Effector memory CD4-positive, alpha-beta T cell (primary cell): Measurements from ENCODE around the gene POC1B.

ENCODE experiments used
- DNase-seq, 3 donors: peaks; one replicate each; pipeline ENCODE4 v3.0.0-alpha.2; 2020
- H3K27ac ChIP-seq: 2 replicates; pipeline ENCODE4 v1.7.0; 2013; ENCODE audit warnings: mild to moderate bottlenecking, low read length, moderate library complexity; ENCODE audit not compliant: insufficient read depth, poor library complexity, severe bottlenecking
- H3K27me3 ChIP-seq: replicated peaks from 2 replicates; pipeline ENCODE4 v1.7.0; 2013; ENCODE audit warnings: mild to moderate bottlenecking, low read length; ENCODE audit not compliant: insufficient read depth, control insufficient read depth, poor library complexity, severe bottlenecking
- H3K36me3 ChIP-seq: 2 replicates; pipeline ENCODE4 v1.7.0; 2013; ENCODE audit warnings: mild to moderate bottlenecking, low read length, moderate library complexity; ENCODE audit not compliant: control insufficient read depth, insufficient read depth
- H3K4me1 ChIP-seq: 2 replicates; pipeline ENCODE4 v1.7.0; 2013; ENCODE audit warnings: low read length, mild to moderate bottlenecking; ENCODE audit not compliant: control insufficient read depth, insufficient read depth, poor library complexity, severe bottlenecking
- H3K4me3 ChIP-seq: 2 replicates; pipeline ENCODE4 v1.7.0; 2013; ENCODE audit warnings: low read length, low read depth, mild to moderate bottlenecking; ENCODE audit not compliant: insufficient read depth, poor library complexity, severe bottlenecking
- H3K9me3 ChIP-seq: 2 replicates; pipeline ENCODE4 v1.7.0; 2013; ENCODE audit warnings: mild to moderate bottlenecking, low read length, moderate library complexity; ENCODE audit not compliant: control insufficient read depth

Gene POC1B

GRCh38 chr12:89501793-89502192 lies 24.1 kb downstream of the POC1B start:
- H3K4me1 ChIP-seq: no peaks in the 10 kb centered on the region
- no peak overlapping the region for H3K27ac ChIP-seq
- H3K4me3 ChIP-seq: no peak overlapping the region
- no peak for DNase-seq
- no peaks in the 10 kb centered on the region for H3K9me3 ChIP-seq
- no peaks in the 10 kb centered on the region for H3K36me3 ChIP-seq
- H3K27me3 ChIP-seq: no peaks in the 10 kb centered on the region

GRCh38 chr12:89499857-89500256 lies 26.0 kb downstream of the POC1B start:
- no peaks in the 10 kb centered on the region for H3K27me3 ChIP-seq
- no peak for DNase-seq
- no peaks in the 10 kb centered on the region for H3K36me3 ChIP-seq
- no peaks in the 10 kb centered on the region for H3K4me1 ChIP-seq
- no peak overlapping the region for H3K4me3 ChIP-seq
- no peak overlapping the region for H3K27ac ChIP-seq
- no peaks in the 10 kb centered on the region for H3K9me3 ChIP-seq

DNA sequence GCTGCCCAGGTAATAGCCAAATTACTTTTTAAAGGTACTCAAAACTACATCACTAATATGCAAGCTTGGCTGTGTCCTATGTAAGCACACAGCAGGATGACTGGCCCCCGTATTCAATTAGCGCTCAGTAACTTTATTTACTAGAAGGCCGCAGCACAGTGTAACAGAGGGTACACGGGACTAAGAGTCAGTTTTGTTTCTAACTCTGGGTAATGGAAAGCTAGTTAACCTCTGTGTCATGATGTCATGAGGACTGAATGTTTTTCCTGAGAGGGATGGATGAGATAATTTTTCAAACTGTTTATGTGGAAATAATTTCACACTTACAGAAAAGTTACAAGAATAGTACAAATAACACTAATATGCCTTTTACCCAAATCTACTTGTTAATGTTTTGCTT lies 28.4 kb downstream of the POC1B start:
- DNase-seq: no peak
- Histone ChIP-seq H3K4me3 (no peak overlapping the region), H3K27me3 (no peaks in the 10 kb centered on the region), H3K36me3 (no peaks in the 10 kb centered on the region), H3K9me3 (no peaks in the 10 kb centered on the region), H3K4me1 (no peaks in the 10 kb centered on the region), H3K27ac (no peak overlapping the region)

DNA sequence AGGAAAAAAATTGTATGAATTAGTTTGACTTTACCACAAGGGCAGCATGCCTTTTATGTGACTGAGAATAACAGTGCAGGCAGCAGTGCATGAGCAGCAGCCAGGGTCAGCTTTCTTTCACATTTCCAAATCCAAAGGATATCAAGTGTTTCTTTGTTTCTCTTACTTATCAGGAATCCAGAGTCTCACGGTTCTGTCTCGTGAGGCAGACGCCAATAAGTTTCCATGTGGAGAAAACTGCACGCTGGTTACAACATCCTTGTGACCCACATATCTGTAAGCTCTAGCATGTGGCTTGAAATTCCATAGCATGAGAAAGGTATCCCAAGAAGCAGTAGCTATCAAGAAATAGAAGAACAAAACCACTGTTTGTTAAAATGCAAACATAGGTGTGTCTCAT lies 28.8 kb downstream of the POC1B start:
- Histone ChIP-seq H3K27ac (no peak overlapping the region), H3K9me3 (no peaks in the 10 kb centered on the region), H3K27me3 (no peaks in the 10 kb centered on the region), H3K4me3 (no peak overlapping the region), H3K4me1 (no peaks in the 10 kb centered on the region), H3K36me3 (no peaks in the 10 kb centered on the region)
- no peak for DNase-seq

- Histone ChIP-seq H3K36me3 (peaks cover 8% of the 10 kb centered on the region), H3K27ac (no peak overlapping the region), H3K27me3 (no peaks in the 10 kb centered on the region), H3K4me1 (no peaks in the 10 kb centered on the region), H3K4me3 (no peak overlapping the region), H3K9me3 (no peaks in the 10 kb centered on the region)
- no peak for DNase-seq
Observed at GRCh38 chr12:89494411-89495231, 31.2 kb downstream of the POC1B start.

GRCh38 chr12:89493670-89494302 lies 32.1 kb downstream of the POC1B start:
- H3K4me3 ChIP-seq: no peak overlapping the region
- no peaks in the 10 kb centered on the region for H3K4me1 ChIP-seq
- H3K36me3 ChIP-seq: peaks cover 17% of the 10 kb centered on the region
- DNase-seq: no peak
- no peaks in the 10 kb centered on the region for H3K27me3 ChIP-seq
- H3K27ac ChIP-seq: no peak overlapping the region
- H3K9me3 ChIP-seq: no peaks in the 10 kb centered on the region

DNA sequence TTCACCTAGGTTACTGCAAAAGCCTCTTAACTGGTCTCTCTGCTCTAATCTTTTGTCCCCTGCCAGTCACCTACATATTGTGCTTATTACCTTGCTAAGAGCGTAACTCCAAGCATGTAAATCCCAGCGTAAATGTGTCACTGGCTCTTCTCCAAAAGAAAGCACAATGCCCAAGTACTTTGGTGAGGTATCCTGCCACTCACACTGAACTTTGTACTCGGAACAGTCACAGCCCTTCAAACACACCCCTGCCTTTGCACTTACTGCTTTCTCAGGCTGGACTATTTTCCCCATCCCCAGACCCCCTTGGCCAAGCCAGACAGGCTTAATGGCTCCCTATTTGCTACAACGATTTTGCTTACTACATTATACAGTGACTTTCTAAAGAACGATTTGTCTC lies 33.0 kb downstream of the POC1B start:
- no peak overlapping the region for H3K27ac ChIP-seq
- H3K36me3 ChIP-seq: peaks cover 17% of the 10 kb centered on the region
- H3K4me3 ChIP-seq: no peak overlapping the region
- no peaks in the 10 kb centered on the region for H3K9me3 ChIP-seq
- no peaks in the 10 kb centered on the region for H3K4me1 ChIP-seq
- no peak for DNase-seq
- H3K27me3 ChIP-seq: no peaks in the 10 kb centered on the region

DNA sequence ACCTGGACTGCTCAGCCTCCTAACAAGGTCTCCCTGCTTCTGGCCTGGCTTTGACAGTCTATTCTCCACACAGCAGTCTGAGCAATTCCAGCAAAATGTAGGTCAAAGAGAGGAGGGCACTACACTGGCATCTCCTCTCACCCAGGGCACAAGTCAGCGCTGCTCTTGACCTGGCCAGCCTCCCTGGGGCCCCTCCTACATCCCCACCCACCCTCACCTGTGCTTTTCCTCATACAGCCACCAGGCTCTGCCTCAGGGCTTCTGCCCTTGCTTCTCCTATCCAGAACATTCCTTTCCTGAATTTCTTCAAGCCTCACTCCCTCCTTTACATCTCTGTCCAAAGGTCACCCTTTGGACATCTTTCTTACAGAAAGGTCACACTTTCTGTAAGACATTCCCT lies 34.9 kb downstream of the POC1B start:
- Histone ChIP-seq H3K4me3 (no peak overlapping the region), H3K27me3 (no peaks in the 10 kb centered on the region), H3K36me3 (peaks cover 17% of the 10 kb centered on the region), H3K27ac (no peak overlapping the region), H3K4me1 (no peaks in the 10 kb centered on the region), H3K9me3 (no peaks in the 10 kb centered on the region)
- DNase-seq: no peak

GRCh38 chr12:89486264-89486663 lies 39.6 kb downstream of the POC1B start:
- Histone ChIP-seq H3K36me3 (peaks cover 17% of the 10 kb centered on the region), H3K27ac (no peak overlapping the region), H3K9me3 (no peaks in the 10 kb centered on the region), H3K27me3 (no peaks in the 10 kb centered on the region), H3K4me1 (no peaks in the 10 kb centered on the region), H3K4me3 (no peak overlapping the region)
- DNase-seq: no peak

DNA sequence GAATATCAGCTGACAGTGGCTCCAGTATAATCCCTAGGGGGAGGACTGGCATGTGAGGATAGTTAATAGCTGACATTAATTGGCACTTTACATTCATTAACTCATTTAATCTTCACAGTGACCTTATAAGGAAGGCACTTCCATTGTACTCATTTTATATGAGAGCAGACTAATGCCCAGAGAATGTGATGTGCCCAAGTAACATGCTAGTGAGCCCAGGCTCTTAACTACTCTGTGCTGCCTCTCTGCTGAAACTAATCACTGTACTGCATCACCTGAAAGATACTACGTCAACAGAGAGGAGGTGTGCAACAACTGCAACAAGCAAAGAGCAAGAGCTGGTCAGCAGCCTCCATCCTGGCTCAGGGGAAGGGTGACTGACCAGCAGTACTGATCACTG lies 41.4 kb downstream of the POC1B start:
- Histone ChIP-seq H3K9me3 (no peaks in the 10 kb centered on the region), H3K36me3 (peaks cover 8% of the 10 kb centered on the region), H3K27me3 (no peaks in the 10 kb centered on the region), H3K27ac (no peak overlapping the region), H3K4me3 (no peak overlapping the region), H3K4me1 (no peaks in the 10 kb centered on the region)
- no peak for DNase-seq
